ENCODE measurements around the gene NRP2.

GRCh38 chr2:205646680-205647079, 35.6 kb upstream of the NRP2 start:
- TF ChIP-seq CTCF (conservative IDR thresholded peaks at IDR 0.05 in 1 of 2, IDR thresholded peaks at IDR 0.05 in 1 of 2; ENCODE audit: extremely low read depth in 1 of 2, insufficient read depth in 1 of 2, low read depth in 1 of 2, low read length in 2 of 2), result no peak
- no peak for TF ChIP-seq EZH2 (IDR thresholded peaks at IDR 0.05; ENCODE audit: borderline replicate concordance, low read length)

Measured in mammary epithelial cell (primary cell).